ENCODE data around the gene PPIA. TPM values are rescaled to one million over a fixed set of nuclear protein-coding genes. Genes with fewer than 3 reads are reported as not detected.

The PPIA gene
- polyA plus RNA-seq, 1 of the 3 experiments (the other 2 are of a cell fraction) = 6,267 TPM

GRCh38 chr7:44754802-44755697 is 41.4 kb upstream of the PPIA start:
- peak overlapping the region in 1 of 2 experiments; percentile 24; a peak in 1 of 4 replicates for H3K27ac ChIP-seq (ENCODE audit: low read depth in 2 of 2, low read length in 1 of 2)
- TF ChIP-seq TEAD4 (IDR thresholded peaks at IDR 0.05; ENCODE audit: borderline replicate concordance, insufficient read depth) = no peak
- TF ChIP-seq, protein P1, sequence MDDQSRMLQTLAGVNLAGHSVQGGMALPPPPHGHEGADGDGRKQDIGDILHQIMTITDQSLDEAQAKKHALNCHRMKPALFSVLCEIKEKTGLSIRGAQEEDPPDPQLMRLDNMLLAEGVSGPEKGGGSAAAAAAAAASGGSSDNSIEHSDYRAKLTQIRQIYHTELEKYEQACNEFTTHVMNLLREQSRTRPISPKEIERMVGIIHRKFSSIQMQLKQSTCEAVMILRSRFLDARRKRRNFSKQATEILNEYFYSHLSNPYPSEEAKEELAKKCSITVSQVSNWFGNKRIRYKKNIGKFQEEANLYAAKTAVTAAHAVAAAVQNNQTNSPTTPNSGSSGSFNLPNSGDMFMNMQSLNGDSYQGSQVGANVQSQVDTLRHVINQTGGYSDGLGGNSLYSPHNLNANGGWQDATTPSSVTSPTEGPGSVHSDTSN (IDR thresholded peaks at IDR 0.05) = no peak
- no peak for TF ChIP-seq GABPA (IDR thresholded peaks at IDR 0.05; ENCODE audit: low read depth)
- TF ChIP-seq RCOR1 (IDR thresholded peaks at IDR 0.05; ENCODE audit: low read length) = no peak
- no peak for TF ChIP-seq MEF2A (IDR thresholded peaks at IDR 0.05; ENCODE audit: borderline replicate concordance, low read depth)
- TF ChIP-seq USF1 (IDR thresholded peaks at IDR 0.05; ENCODE audit: borderline replicate concordance, low read depth) = no peak
- TF ChIP-seq, protein P2, sequence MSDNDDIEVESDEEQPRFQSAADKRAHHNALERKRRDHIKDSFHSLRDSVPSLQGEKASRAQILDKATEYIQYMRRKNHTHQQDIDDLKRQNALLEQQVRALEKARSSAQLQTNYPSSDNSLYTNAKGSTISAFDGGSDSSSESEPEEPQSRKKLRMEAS (IDR thresholded peaks at IDR 0.05; ENCODE audit: low read depth) = no peak
- TF ChIP-seq EP300 (IDR thresholded peaks at IDR 0.05; ENCODE audit: borderline replicate concordance in 1 of 2, low read depth in 1 of 2, low read length in 1 of 2) = no peak
- no peak for TF ChIP-seq CHD2 (IDR thresholded peaks at IDR 0.05; ENCODE audit: low read length, partially characterized antibody)
- no peak for TF ChIP-seq YY1 (IDR thresholded peaks at IDR 0.05; ENCODE audit: low read depth)
- no peak for TF ChIP-seq SMC3 (IDR thresholded peaks at IDR 0.05; ENCODE audit: low read depth, low read length)
- no peak for TF ChIP-seq RFX5 (IDR thresholded peaks at IDR 0.05; ENCODE audit: low read length)
- H3K9me3 ChIP-seq = no peaks in the 10 kb centered on the region
- H3K4me1 ChIP-seq (ENCODE audit: control insufficient read depth in 1 of 2, insufficient read depth in 2 of 2, low read depth in 1 of 2, low read length in 1 of 2) = peaks cover 0 to 38% of the 10 kb centered on the region in 2 experiments; a peak in 2 of 4 replicates
- H3K9ac ChIP-seq = no peak overlapping the region
- H3K4me3 ChIP-seq (ENCODE audit: low read depth in 2 of 2, low read length in 1 of 2) = no peak overlapping the region
- no peak overlapping the region for H3K4me2 ChIP-seq
- no peaks in the 10 kb centered on the region for H3F3A ChIP-seq (replicated peaks; ENCODE audit: insufficient read depth)
- no peaks in the 10 kb centered on the region for H3K9me2 ChIP-seq
- no peak overlapping the region for H2AFZ ChIP-seq (ENCODE audit: low read depth)
- POLR2A ChIA-PET = no interaction called here
- CTCF ChIA-PET = interaction anchor here (1.1 kb wide), 1 partner anchor 382 kb away, joined by 3 read pairs; no protein-coding TSS in a partner anchor
- 97% methylated on average over 10 of the region's 11 CpGs for WGBS (ENCODE audit: low lambda C conversion rate)
- peaks cover 32% of the 10 kb centered on the region for H4K20me1 ChIP-seq (ENCODE audit: insufficient read depth)
- peaks cover 29 to 30% of the 10 kb centered on the region in 2 experiments for H3K36me3 ChIP-seq (replicated peaks in 1 of 2; ENCODE audit: control insufficient read depth in 1 of 2, insufficient read depth in 2 of 2, low read length in 1 of 2)
- H3K79me2 ChIP-seq (ENCODE audit: insufficient read depth) = peaks cover 57% of the 10 kb centered on the region
- no peaks in the 10 kb centered on the region for H3K27me3 ChIP-seq (ENCODE audit: insufficient read depth)
- DNase-seq = no peak
